Sigmoid colon (tissue), 7 donors: ENCODE measurements around the gene ARIH1. TPM values are rescaled to one million over a fixed set of nuclear protein-coding genes. Genes with fewer than 3 reads are reported as not detected.
"Not testable (repeated sequence)": the region's sequence is repeated elsewhere in the genome, so short reads cannot be mapped to it uniquely, and the experiment has no call there.

Source experiments
- DNase-seq: peaks from one replicate; pipeline ENCODE4 v3.0.0-alpha.2; 2019
- H3K27ac ChIP-seq, 4 donors: fragments of 200-600 bp; sonication (generic); one replicate each; pipeline ENCODE4 v1.5.1; 2016 to 2019; ENCODE audit warnings: mild to moderate bottlenecking in 1 of 4
- H3K27me3 ChIP-seq, 3 donors: fragments of 200-600 bp; sonication (generic); one replicate each; pipeline ENCODE4 v1.5.1; 2019; ENCODE audit warnings: mild to moderate bottlenecking in 1 of 3
- H3K36me3 ChIP-seq, 4 donors: fragments of 200-600 bp; sonication (generic); one replicate each; pipeline ENCODE4 v1.5.1; 2016 to 2019
- H3K4me1 ChIP-seq, 4 donors: fragments of 200-600 bp; sonication (generic); one replicate each; pipeline ENCODE4 v1.5.1; 2017 to 2019
- H3K4me3 ChIP-seq, 4 donors: fragments of 200-600 bp; sonication (generic); one replicate each; pipeline ENCODE4 v1.5.1; 2017 to 2019; ENCODE audit warnings: mild to moderate bottlenecking in 2 of 4, moderate library complexity in 1 of 4
- H3K9me3 ChIP-seq, 4 donors: fragments of 200-600 bp in 3 of 4; sonication (generic) in 3 of 4; one replicate each; pipeline versions ENCODE4 v1.5.1 to v1.6.1; 2013 to 2019
- EP300 ChIP-seq, 4 donors: sonication (generic); formaldehyde crosslinking; IDR thresholded peaks; one replicate each; pipeline ENCODE4 v1.6.1; 2017; ENCODE audit warnings: antibody characterized with exemption in 4 of 4
- POLR2A ChIP-seq, 2 donors: fragments of 450-650 bp; IDR thresholded peaks; one replicate each; pipeline ENCODE4 v1.6.1; 2016; ENCODE audit warnings: antibody characterized with exemption in 2 of 2, mild to moderate bottlenecking in 2 of 2, moderate library complexity in 2 of 2
- POLR2AphosphoS5 ChIP-seq, 4 donors: sonication (generic); formaldehyde crosslinking; IDR thresholded peaks; one replicate each; pipeline ENCODE4 v1.6.1; 2017; ENCODE audit warnings: antibody characterized with exemption in 4 of 4
- WGBS, 2 donors: extraction: QIAGEN DNeasy Blood & Tissue Kit; methylation state at CpG; one replicate each; pipeline ENCODE4 v1.1.7; 2013; 5-methylcytosine and 5-hydroxymethylcytosine counted together
- intact Hi-C: fragments of 100-400 bp; cut with DNase I; formaldehyde crosslinking; loops from one replicate; pipeline ENCODE4 v1.15.1; 2023
- polyA plus RNA-seq, 3 donors: library from polyadenylated mRNA; stranded (reverse); fragments of 200-250 nt; gene quantifications; one replicate each; pipeline ENCODE4 v1.2.3, GENCODE V29; 2013
- total RNA-seq, 4 donors: library from RNA; depleted of rRNA; stranded (reverse); fragments of >200 nt; gene quantifications; one replicate each; pipeline ENCODE4 v1.1.0, GENCODE V29; 2016
- TF ChIP-seq, protein P1 (sequence below), 4 experiments: fragments of 450-650 bp in 3 of 4; fragments of 200-600 bp in 1 of 4; IDR thresholded peaks; one replicate each; pipeline ENCODE4 v1.5.1; 2016 to 2019; ENCODE audit warnings: antibody characterized with exemption in 4 of 4, mild to moderate bottlenecking in 3 of 4, moderate library complexity in 2 of 4
- donor health status: healthy with polysubstance abuse.
- donor health status: Bipolar disorder and iron deficiency.
- donor health status: healthy.

ARIH1 gene
- total and polyA plus RNA-seq, 7 donors = 10.8 to 69.5 (median 36.4) TPM

DNA sequence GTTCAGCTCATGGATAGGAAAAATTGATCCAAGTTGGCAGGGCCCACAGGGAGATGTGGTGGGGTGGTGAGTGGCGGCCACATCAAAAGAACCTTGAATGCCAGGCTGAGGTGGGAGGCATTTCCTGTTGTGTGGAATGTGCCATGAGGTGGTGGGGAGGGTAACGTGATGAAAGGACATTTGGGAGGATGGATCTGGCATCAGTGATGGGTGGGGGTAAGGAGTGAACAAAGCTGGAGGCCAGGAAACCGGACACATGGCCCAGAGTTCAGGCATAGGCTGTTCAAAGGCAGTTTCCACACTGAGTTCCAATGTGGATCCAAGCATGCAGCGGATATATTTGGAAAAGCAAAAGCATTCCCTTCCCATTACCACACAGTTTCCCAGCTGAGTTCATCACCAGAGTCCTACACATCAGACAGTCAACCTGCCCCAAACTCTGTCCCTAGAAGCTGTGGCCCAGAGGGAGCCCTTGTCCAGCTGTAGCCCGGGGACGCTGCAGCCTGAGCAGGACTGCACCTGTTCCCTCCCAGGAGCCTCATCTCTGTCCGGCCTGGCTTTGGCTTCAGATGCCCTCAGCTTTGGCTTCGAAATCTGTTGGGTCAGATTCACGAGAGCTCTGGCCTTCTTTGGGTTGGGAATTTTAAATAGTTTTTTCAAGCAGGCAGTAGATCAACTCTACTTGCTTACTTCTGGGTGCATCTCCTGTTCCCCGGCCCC, 142.5 kb downstream of the ARIH1 start:
- H3K4me1 ChIP-seq = no peaks in the 10 kb centered on the region
- no peak for DNase-seq
- no peak overlapping the region for H3K27ac ChIP-seq
- no peaks in the 10 kb centered on the region for H3K36me3 ChIP-seq
- intact Hi-C loops = no loop called here
- no peaks in the 10 kb centered on the region for H3K9me3 ChIP-seq
- WGBS, 2 donors = 89 to 91% methylated on average over 10 of the region's 10 CpGs
- TF ChIP-seq, protein P1, sequence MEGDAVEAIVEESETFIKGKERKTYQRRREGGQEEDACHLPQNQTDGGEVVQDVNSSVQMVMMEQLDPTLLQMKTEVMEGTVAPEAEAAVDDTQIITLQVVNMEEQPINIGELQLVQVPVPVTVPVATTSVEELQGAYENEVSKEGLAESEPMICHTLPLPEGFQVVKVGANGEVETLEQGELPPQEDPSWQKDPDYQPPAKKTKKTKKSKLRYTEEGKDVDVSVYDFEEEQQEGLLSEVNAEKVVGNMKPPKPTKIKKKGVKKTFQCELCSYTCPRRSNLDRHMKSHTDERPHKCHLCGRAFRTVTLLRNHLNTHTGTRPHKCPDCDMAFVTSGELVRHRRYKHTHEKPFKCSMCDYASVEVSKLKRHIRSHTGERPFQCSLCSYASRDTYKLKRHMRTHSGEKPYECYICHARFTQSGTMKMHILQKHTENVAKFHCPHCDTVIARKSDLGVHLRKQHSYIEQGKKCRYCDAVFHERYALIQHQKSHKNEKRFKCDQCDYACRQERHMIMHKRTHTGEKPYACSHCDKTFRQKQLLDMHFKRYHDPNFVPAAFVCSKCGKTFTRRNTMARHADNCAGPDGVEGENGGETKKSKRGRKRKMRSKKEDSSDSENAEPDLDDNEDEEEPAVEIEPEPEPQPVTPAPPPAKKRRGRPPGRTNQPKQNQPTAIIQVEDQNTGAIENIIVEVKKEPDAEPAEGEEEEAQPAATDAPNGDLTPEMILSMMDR (IDR thresholded peaks at IDR 0.05) = no peak
- TF ChIP-seq EP300 (IDR thresholded peaks at IDR 0.05) (no peak), POLR2A (IDR thresholded peaks at IDR 0.05) (no peak), POLR2AphosphoS5 (IDR thresholded peaks at IDR 0.05) (no peak)
- H3K27me3 ChIP-seq = no peaks in the 10 kb centered on the region
- no peak overlapping the region for H3K4me3 ChIP-seq

DNA sequence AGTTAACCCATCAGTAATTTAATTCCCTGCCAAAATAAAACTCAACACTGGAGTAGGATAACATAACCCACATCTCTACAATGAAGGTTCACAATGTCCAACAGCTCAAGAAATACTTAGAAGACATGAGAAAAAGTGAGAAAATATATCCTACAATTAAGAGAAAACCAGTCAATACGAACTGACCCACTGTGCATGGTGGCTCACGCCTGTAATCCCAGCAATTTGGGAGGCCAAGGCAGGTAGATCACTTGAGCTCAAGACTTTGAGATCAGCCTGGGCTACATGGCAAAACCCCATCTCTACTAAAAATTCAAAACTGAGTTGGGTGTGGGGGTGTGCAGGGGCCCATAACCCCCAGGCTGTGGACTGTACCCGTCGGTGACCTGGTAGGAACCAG, 149.7 kb downstream of the ARIH1 start:
- H3K9me3 ChIP-seq, DNase-seq, H3K4me1 ChIP-seq, H3K36me3 ChIP-seq, H3K4me3 ChIP-seq, H3K27me3 ChIP-seq, H3K27ac ChIP-seq, intact Hi-C loops: not testable (repeated sequence)
- 95 to 97% methylated on average over 4 of the region's 4 CpGs for WGBS, 2 donors

DNA sequence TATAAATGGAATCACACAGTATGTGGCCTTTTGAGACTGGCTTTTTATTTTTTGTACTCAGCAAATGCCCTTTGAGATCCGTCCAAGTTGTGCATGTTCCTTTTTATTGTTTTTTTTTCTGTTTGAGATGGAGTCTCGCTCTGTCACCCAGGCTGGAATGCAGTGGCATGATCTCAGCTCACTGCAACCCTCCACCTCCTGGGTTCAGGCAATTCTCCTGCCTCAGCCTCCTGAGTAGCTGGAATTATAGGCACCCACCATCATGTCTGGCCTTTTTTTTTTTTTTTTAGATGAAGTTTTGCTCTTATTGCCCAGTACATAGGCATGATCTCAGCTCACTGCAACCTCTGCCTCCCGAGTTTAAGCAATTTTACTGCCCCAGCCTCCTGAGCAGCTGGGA, 152.0 kb downstream of the ARIH1 start:
- H3K27ac ChIP-seq, H3K4me3 ChIP-seq, H3K9me3 ChIP-seq, H3K36me3 ChIP-seq, H3K27me3 ChIP-seq, intact Hi-C loops, DNase-seq, H3K4me1 ChIP-seq: not testable (repeated sequence)
- 78 to 83% methylated on average over 3 of the region's 3 CpGs for WGBS, 2 donors

DNA sequence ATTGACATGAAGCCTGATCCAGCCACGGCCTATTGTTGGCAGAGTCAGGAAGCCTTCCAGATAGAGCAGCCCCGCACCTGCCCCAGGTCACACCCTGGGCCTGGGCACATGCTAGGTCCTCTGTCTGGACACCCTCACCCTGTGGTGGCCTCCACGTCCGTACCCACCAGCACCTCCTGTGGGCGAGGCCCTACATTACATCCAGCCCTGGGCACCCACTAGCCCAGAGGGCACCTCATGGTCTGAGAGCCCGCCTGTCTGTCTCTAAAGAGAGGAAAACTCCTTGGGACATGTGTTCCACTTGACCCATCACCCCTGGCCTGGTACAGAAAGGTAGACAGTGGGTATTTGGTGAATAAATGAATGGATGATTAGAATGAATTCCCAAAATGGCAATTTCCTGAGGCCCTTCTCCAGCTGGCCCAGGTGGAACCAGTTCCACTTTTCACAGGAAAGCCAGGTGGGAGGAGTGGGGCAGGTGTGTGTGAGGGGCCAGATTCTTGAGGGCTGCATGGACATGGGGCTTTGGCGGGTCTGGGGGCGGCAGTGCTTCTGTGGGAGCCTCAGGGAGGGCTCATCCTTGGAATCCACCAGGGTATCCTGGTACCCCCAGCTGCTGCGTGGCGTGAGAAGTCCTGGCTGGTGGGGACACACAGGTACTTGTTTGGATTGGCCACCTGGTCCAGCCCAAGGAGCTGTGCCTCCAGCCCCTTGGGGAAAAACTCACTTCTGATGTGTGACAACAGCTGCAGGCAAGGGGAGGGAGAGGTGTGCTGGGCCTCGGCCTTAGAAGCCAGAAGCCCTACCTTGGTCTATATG, 154.3 kb downstream of the ARIH1 start:
- 88 to 91% methylated on average over 11 of the region's 11 CpGs for WGBS, 2 donors
- H3K36me3 ChIP-seq, H3K4me1 ChIP-seq, DNase-seq, H3K4me3 ChIP-seq, H3K9me3 ChIP-seq, H3K27me3 ChIP-seq, H3K27ac ChIP-seq, intact Hi-C loops: not testable (repeated sequence)

DNA sequence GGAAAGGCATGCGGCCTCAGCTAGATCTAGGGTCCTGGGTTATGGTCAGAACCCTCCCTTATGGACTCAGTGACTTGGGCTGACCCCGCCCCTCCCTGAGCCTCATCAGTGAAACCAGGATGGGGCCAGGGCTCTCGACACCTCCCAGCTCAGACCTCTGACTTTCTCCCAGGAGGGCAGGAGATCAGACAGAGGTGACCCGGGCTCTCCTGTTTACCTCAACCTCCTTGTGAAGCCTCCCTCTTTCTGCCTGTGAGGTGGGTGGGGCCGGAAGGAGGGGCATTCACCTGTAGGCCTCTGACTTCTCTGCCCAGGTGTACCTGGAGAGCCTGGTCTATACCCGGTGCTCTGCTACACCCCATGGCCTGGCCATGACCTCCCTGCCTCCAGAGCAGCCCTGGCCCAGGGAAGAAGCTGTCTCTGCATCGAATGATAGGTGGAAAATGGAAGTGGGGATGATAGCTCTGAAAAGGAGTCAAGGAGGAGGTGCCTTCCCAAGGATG, 155.0 kb downstream of the ARIH1 start:
- intact Hi-C loops, H3K27ac ChIP-seq, H3K27me3 ChIP-seq, H3K4me3 ChIP-seq, H3K4me1 ChIP-seq, DNase-seq, H3K36me3 ChIP-seq, H3K9me3 ChIP-seq: not testable (repeated sequence)
- 77 to 84% methylated on average over 7 of the region's 7 CpGs for WGBS, 2 donors

DNA sequence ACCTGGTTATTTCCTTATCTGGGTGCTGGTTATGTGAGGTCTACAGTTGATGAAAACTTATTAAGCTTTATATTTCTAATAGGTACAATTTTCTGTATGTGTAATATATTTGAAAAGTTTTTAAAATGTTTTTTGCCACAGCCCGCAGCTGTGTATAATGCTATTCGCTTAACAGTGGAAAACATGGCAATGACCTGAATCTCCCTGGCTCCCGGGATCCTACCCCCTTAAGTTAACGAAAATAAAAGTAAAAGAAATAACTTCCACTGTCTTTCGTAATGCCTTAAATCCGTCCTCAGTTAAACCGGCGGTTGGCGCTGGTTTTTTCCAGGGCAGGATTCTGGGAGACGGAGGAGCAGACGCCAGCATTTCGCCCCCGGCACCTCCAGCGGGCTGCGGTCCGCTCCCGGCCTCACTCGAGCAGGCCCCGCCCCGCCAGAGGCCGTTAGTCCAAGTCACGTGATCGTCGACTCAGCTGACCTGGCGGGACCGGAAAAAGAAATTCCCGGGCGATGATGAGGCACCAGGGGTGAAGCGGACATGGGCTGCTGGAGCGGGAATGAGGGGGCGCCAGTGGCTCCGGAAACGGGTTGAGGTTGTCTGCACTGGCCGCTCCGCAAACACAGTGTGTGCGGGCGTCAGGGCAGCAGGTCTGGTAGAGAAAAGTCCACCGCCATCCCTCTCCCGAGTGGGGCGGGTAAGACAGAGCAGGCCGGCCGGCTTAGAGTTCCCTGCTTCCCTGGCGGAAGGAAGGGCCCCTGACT, 162.6 kb downstream of the ARIH1 start:
- H3K27me3 ChIP-seq, H3K36me3 ChIP-seq, intact Hi-C loops, H3K4me1 ChIP-seq, H3K9me3 ChIP-seq: not testable (repeated sequence)
- Histone ChIP-seq H3K4me3 (peak overlapping the region; percentile 8 to 43 (median 26)), H3K27ac (peak overlapping the region in 2 of 4 donors; percentile 39 to 70)
- peak; percentile 91 for DNase-seq
- WGBS, 2 donors = 0 to 1% methylated on average over 25 to 27 of the region's 43 CpGs
- TF ChIP-seq POLR2AphosphoS5 (IDR thresholded peaks at IDR 0.05) = peak in 2 of 4 donors; percentile 50 to 54

DNA sequence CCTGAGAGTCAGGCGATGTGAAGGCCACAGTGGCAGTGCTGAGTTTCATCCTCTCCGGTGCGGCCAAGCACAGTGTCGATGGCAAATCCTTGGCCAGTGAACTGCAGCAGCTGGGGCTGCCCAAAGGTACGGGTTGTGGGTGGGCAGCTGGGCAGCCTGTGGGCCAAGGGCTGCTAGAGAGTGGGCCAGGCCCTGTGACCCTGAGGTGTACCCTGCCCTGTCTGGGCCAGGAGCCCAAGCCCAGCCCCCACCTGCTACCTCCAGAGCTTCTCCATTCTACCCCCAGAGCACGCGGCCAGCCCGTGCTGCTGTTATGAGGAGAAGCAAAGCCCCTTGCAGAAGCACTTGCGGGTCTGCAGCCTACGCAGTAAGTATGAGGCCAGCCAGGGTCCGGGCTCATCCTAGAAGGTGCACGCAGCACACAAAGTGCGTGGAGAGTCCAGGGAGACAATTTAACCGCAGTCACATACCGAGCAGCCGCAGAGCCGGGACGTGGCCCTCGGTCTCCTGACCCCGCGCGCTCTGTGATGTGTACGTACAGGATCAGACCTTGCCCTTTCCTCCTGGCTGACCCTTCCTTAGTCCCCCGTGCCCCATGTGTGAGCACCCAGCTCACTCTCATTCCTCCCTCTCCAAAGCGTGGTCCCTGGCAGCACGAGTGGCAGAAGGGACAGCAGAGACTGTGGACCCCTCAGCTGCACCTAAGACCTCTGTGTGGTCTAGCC, 165.8 kb downstream of the ARIH1 start:
- DNase-seq, H3K9me3 ChIP-seq, intact Hi-C loops, H3K4me1 ChIP-seq, H3K36me3 ChIP-seq, H3K27me3 ChIP-seq, H3K4me3 ChIP-seq, H3K27ac ChIP-seq: not testable (repeated sequence)
- WGBS, 2 donors = no CpG with 5 or more reads among the region's 26 CpGs

DNA sequence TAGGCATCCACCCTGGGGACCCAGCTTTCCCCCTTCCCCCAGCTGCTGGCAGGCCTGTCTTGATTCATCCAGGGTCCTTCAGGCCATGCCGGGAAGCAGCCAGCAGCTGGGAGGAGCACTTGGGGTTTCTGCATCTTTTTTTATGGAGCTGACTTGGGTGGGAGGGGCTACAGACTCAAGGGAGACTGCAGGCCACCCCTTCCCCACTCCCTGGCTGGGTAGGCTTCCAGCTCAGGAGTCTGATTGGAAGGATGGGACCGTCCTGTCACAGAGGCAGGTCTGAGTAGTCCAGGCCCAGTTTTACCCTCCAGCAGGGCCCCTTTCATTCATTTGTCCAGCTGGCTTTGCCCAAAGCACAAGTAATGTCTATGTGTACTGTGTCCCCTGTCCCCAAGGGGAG, 168.1 kb downstream of the ARIH1 start:
- H3K27ac ChIP-seq, H3K9me3 ChIP-seq, H3K27me3 ChIP-seq, H3K36me3 ChIP-seq, H3K4me1 ChIP-seq, H3K4me3 ChIP-seq, DNase-seq, intact Hi-C loops: not testable (repeated sequence)
- no CpG with 5 or more reads among the region's 2 CpGs for WGBS, 2 donors

DNA sequence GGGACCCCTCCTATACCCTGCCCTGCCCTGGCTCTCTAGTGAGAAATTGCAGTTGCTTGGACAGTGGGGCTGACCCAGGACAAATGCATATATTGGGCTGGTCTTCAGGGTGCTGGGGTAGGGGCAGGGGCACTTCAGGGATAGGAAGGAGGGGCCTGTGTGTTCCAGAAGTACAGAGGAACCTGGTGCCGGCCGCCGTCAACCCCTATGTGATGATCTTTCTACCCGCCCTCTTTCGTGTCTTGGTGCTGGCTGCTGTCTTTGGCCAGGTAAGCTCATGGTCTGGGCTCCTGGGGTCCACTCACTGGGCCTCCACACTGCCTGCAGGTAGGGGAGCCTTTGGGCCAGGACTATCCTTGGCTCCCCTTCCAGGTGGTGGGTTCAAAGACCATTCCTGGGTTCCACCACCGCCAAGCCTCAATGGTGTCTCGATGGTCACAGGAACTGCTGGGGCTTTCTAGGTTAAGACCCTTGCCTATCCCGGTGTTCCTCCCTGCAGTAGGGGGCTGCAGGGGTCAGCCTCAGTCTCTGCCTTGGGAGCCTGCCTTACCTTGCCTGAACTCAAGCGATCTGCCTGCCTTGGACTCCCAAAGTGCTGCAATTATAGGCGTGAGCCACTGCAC, 174.6 kb downstream of the ARIH1 start:
- H3K27ac ChIP-seq, H3K27me3 ChIP-seq, H3K9me3 ChIP-seq, intact Hi-C loops, H3K36me3 ChIP-seq, H3K4me1 ChIP-seq, H3K4me3 ChIP-seq: not testable (repeated sequence)
- DNase-seq = peak; percentile 40
- 79 to 84% methylated on average over 8 of the region's 10 CpGs for WGBS, 2 donors
